NK-92 (cell line): ENCODE results near the gene LIN54.
"Not testable (repeated sequence)": the region's sequence is repeated elsewhere in the genome, so short reads cannot be mapped to it uniquely, and the experiment has no call there.

Experiments
- DNase-seq: peaks from one replicate; lab custom pipeline; 2025; ENCODE audit not compliant: unreplicated experiment; lab: John Stamatoyannopoulos, UW

The LIN54 gene

DNA sequence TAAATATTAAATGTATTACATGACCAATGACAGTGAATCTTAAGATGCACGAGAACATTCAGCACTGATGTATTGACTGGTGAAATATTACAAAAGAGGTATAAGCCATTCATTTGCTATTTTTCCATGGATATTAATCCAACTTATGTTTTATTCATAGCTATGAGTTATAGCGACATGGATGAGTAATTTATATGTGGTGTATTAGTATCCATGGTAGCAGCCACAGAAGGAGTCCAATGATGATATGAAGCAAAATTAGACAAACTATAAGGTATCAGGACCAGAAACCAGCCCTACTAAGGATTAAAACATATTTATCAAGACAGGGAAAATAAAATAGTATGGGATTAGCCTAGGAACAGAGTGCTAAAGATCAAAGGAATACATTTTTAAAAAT is 59.4 kb downstream of the LIN54 start:
- DNase-seq = no peak

DNA sequence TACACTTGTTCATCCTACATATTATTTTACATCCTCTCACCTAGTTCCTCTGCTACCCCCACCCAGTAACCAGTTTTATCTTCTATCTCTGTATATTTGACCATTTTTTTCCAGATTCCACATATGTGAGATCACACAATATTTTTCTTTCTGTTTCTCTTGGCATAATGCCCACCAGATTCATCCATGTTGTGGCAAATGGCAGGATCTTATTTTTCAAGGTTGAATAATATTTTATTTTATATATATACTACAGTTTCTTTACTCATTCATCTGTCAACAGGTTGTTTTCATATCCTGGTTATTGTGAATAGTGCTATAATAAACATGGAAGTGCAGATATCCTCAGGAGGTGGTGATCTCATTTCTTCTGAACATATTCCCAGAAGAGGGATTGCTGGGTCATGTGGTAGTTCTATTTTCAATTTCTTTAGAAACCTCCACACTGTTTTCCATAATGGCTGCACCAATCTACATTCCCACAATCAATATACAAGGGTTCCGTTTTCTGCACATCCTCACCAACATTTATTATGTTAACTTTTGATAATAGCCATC is 61.9 kb downstream of the LIN54 start:
- no peak for DNase-seq

GRCh38 chr4:82947498-82947897 is 63.1 kb downstream of the LIN54 start:
- no peak for DNase-seq

GRCh38 chr4:82939414-82939813 is 71.2 kb downstream of the LIN54 start:
- no peak for DNase-seq

- DNase-seq = no peak
Measured at GRCh38 chr4:82934441-82934840, 76.2 kb downstream of the LIN54 start.

DNA sequence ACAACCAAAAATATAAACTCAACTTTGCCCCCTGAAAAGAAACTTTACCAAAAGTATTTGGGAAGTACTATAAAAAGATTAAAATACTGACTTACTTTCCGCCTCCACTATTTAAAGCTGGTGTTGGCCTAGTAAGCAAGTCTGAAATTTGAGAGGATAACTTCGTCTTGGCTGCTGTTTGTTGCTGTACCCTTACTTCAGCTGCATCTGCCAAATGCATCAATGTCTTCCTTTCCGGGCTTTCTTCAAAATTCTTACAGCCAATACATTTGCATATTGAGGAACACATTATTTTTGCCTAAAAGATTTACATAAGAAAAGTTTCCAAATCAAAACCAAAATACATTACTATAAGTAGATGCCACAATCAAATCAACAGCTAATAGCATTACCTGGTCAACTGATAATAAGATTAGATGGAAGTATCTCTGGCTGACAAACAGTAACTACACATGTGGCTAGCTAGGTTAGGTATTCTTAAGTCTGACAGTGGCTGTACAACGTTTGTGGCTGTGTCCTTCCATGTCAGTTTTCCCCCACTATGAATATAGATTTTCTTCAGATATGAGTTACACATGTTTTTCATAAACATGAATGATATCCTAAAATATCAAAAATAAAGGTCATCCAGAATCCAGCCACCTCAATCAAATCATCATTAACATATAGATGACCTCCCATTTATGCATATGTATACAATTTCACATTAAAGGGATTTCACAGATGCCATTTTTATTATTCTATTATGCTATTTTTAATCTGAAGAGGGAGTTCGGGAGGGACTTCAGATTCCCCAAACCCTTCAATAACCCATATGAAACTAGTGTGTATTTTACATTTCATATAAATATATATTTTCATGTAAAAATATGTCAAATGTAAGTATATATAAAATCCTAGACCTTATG is 79.5 kb downstream of the LIN54 start:
- no peak for DNase-seq

DNA sequence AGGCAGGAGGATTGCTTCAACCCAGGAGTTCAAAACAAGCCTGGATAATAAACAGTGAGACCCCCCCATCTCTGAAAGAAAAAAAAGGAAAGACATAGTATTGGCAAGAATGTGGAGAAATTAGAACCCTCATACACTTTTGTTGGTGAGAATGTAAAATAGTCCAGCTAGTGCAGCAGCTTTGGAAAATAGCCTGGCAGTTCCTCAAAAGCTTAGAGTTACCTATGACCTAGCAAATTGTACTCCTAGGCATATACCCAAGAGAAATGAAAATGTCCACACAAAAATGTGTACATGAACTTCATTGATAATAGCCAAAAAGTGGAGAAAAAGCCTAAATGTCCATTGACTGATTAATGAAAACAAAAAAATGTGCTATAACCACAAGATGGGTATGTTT is 88.8 kb downstream of the LIN54 start:
- DNase-seq = no peak

DNA sequence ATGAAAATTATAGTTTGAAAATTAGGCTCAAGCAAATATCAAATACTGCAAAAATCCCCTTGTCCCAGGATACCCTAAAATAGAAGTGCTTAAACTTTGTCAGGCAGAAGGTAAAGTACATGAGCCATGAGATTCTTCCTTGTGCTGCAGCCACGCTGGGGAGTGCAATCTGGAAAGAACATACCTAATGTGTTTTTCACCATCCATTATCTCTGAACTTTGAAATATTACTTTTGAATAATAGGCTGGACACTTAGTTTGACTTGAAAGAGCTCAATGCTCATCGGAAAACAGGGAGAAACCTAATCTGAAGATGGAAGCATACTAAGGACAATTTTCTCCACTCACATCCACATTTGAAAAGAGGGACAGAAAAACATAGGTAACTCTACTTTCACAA is 91.2 kb downstream of the LIN54 start:
- DNase-seq = no peak

- DNase-seq = no peak
Measured at GRCh38 chr4:82918091-82918490, 92.5 kb downstream of the LIN54 start.

DNA sequence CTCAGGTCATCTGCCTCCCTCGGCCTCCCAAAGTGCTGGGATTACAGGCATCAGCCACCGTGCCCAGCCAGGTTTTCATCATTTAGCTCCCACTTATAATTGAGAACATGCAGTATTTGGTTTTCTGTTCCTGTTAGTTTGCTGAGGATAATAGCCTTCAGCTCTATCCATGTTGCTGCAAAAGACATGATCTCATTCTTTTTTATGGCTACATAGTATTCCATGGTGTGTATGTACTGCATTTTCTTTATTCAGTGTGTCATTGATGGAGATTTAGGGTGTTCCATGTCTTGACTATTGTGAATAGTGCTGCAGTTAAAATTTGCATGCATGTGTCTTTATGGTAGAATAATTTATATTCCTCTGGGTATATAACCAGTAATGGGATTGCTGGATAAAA is 96.7 kb downstream of the LIN54 start:
- not testable (repeated sequence) for DNase-seq

DNA sequence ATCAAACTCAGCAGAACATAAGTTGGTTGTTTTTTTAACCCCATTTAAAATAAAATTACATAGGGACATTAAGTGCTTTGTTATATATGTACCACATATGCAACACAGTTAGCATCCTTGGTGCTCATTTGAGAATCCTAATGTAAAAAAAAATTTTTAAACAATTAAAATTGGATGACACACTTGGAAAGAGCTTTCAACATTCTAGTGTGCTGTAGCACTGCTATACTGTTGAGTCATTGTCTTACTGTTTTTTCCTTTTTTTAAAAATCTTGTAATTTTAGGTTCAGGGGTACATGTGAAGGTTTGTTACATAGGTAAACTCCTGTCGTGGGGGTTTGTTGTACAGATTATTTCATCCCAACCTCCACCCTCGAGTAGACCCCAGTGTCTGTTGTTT is 97.3 kb downstream of the LIN54 start:
- DNase-seq = no peak

GRCh38 chr4:82909326-82909725 is 101.3 kb downstream of the LIN54 start:
- DNase-seq = no peak

DNA sequence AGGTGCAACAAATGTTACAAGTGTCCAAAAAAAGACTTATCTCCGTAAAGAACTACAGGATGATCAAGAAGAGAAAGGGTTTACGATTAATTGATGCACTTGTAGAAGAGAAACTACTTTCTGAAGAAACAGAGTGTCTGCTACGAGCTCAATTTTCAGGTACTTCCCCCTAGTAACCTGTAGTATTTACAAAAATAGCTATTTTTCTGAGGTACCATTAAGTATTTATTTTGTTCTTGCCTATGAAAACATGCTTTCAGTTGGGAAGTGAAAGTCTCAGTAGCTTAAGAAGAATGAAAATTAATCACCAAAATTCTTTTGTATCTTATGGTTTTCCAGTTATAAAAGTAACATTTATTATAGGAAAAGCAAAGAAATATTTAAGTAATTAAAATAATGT is 104.2 kb downstream of the LIN54 start:
- DNase-seq = no peak

DNA sequence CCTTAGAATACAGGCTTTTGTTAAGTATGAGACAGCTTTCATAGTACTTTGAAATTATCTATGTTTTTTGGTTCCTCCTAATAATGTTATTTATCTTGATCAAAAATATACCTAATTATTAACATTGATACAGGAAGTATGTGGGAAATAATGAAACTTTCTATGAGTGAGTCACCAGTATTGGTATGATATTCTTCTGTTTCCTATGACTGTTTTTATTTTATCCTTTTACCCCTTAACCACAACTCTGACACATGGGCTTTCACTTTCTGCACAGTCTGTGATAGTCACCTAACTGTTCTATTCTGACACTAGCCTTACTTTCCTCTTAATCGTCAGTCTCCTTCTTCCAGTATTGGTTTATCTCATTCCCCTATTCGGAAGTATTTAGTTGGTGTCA is 105.4 kb downstream of the LIN54 start:
- DNase-seq = no peak

DNA sequence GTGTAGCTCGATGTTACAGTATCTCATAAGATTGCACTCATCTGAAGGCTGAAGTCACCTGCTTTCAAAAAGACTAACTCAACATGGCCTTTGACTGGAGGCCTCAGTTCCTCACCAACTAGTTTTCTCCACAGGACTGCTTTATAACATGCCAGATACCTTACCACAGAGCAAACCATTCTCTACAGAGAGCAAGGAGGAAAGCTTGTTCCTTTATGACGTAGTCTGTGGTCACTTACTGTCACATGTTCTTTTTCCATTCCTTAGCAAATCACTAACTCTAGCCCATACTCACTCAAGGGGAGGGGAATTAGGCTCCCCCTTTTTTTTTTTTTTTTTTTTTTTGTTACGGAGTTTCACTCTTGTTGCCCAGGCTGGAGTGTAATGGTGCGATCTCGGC is 106.9 kb downstream of the LIN54 start:
- DNase-seq = no peak

GRCh38 chr4:82901183-82901718 is 109.4 kb downstream of the LIN54 start:
- no peak for DNase-seq

GRCh38 chr4:82900411-82901182 is 110.0 kb downstream of the LIN54 start, which contains the start of gene THAP9:
Gene THAP9, plus strand, starts transcription at chr4:82900735. Its CDS starts 68 bp downstream, at chr4:82900803.
- DNase-seq = peak; percentile 91

- DNase-seq = no peak
Measured at GRCh38 chr4:82900066-82900410, 110.6 kb downstream of the LIN54 start.

DNA sequence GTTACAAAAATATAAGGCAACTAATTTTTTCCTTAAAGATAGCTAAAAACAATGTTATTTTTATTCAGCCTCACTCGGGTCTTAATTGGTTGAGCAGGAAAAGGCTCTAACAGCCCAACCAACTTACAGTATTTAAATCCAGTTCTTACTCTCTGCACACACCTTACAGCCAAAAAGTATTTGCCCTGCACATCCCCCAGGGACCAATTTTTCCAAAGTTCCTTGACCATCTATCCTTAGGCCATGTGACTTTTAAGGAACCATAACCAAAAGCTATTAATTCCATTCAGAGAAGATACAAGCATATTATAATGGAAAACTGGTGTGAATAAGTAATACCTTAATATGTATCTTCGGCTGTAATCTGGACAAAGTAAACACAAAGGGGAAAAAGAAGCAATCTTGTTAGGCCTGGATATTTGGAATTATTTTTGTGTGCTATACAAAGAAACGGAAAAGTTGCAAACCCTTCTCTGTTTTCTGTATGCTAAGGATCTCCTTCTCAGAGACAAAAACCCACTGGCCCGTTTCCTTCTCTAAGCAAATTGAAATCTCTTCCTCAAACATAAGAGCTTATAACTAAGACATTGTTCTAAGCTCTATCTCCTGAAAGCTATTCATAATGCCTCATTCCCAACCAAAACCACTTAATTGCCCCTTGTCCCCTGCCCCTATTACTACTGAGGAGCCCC is 111.1 kb downstream of the LIN54 start:
- no peak for DNase-seq

DNA sequence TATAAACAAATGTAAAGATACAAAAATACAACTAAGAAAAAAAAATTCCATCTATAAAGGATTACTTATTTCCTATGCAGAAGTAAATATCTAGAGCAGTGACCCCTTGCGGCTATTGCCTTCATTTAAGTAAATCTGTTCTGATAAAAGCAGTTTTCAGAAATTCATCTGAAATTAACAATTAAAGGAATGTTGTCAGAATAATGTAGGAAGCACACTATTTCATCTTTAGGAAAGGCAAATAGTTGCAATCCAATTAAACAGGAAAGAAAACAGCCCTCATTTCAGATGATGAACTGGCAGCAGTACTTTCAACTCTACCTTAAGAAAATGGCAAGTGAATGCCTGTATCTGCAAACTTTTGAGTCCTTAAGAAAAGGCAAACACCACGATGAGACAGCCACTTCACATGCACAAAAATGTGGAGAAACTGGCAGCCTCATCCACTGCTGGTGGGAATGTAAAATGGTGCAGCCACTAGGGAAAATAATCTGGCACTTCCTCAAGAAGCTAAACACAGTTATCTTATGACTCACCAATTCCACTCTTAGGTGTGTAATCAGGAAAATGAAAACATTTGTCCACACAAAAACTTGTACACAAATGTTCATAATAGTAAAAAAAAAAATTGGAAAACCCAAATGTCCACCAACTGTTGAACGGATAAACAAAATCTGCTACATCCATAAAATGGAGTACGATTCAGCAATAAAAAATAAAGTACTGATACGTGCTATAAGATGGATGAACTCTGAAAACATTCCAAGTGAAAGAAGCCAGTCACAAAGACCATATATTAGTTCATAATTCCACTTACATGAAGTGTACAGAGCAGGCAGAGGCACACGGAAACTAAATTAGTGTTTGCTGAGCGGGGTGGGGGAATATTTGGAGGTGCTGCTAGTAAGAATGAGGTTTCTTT is 112.0 kb downstream of the LIN54 start:
- no peak for DNase-seq
